Skeletal muscle satellite cell (primary cell): Measurements from ENCODE around the gene DUS3L.
"Not testable (repeated sequence)": the region's sequence is repeated elsewhere in the genome, so short reads cannot be mapped to it uniquely, and the experiment has no call there.

ENCODE experiments used
- H3K27me3 ChIP-seq: 2 replicates; pipeline ENCODE4 v1.7.0; 2013; ENCODE audit warnings: low read length; ENCODE audit not compliant: control insufficient read depth, insufficient read depth
- H3K36me3 ChIP-seq: 2 replicates; pipeline ENCODE4 v1.7.0; 2013; ENCODE audit warnings: mild to moderate bottlenecking, control low read depth, low read length; ENCODE audit not compliant: insufficient read depth
- H3K4me1 ChIP-seq: 2 replicates; pipeline ENCODE4 v1.7.0; 2013; ENCODE audit warnings: low read length; ENCODE audit not compliant: control insufficient read depth, insufficient read depth
- H3K4me2 ChIP-seq: 2 replicates; pipeline ENCODE4 v1.7.0; 2013; ENCODE audit warnings: mild to moderate bottlenecking, low read length
- H3K4me3 ChIP-seq: 2 replicates; pipeline ENCODE4 v1.7.0; 2013; ENCODE audit warnings: low read length
- H3K9ac ChIP-seq: 2 replicates; pipeline ENCODE4 v1.7.0; 2013; ENCODE audit warnings: mild to moderate bottlenecking, low read depth, low read length, moderate library complexity
- H3K9me3 ChIP-seq: replicated peaks from 2 replicates; pipeline ENCODE4 v1.7.0; 2013; ENCODE audit warnings: mild to moderate bottlenecking, control low read depth, low read length

Gene DUS3L

GRCh38 chr19:5789351-5789761, 1.6 kb downstream of the DUS3L start:
- peaks cover 49% of the 10 kb centered on the region for H3K36me3 ChIP-seq
- H3K4me2 ChIP-seq: no peak overlapping the region
- peaks cover 6% of the 10 kb centered on the region for H3K4me1 ChIP-seq
- H3K9me3 ChIP-seq: no peaks in the 10 kb centered on the region
- H3K9ac ChIP-seq: no peak overlapping the region
- H3K27me3 ChIP-seq: no peaks in the 10 kb centered on the region
- no peak overlapping the region for H3K4me3 ChIP-seq

DNA sequence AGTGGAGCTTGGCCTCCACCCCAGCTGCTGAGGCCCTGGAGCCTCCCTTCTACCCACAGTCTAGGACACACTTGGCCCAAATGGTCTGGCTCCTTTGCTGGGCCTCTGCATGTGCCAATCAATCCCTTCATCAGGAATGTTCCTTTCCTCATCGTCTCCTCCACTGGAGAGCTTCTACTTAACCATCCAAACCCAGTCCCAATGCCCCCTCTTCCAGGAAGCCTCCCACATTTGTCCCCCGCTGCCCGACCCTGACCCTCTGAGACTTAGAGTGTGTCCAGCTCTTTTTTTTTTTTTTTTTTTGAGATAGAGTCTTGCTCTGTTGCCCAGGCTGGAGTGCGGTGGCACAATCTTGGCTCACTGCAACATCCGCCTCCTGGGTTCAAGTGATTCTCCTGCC, 2.5 kb downstream of the DUS3L start:
- Histone ChIP-seq H3K9me3 (no peaks in the 10 kb centered on the region), H3K4me1 (peaks cover 6% of the 10 kb centered on the region), H3K9ac (no peak overlapping the region), H3K36me3 (peaks cover 53% of the 10 kb centered on the region), H3K4me2 (no peak overlapping the region), H3K27me3 (no peaks in the 10 kb centered on the region), H3K4me3 (no peak overlapping the region)

- no peaks in the 10 kb centered on the region for H3K27me3 ChIP-seq
- H3K36me3 ChIP-seq: peaks cover 53% of the 10 kb centered on the region
- no peaks in the 10 kb centered on the region for H3K9me3 ChIP-seq
- no peak overlapping the region for H3K9ac ChIP-seq
- peaks cover 6% of the 10 kb centered on the region for H3K4me1 ChIP-seq
- no peak overlapping the region for H3K4me2 ChIP-seq
- no peak overlapping the region for H3K4me3 ChIP-seq
Observed at GRCh38 chr19:5787409-5788182, 3.4 kb downstream of the DUS3L start.

DNA sequence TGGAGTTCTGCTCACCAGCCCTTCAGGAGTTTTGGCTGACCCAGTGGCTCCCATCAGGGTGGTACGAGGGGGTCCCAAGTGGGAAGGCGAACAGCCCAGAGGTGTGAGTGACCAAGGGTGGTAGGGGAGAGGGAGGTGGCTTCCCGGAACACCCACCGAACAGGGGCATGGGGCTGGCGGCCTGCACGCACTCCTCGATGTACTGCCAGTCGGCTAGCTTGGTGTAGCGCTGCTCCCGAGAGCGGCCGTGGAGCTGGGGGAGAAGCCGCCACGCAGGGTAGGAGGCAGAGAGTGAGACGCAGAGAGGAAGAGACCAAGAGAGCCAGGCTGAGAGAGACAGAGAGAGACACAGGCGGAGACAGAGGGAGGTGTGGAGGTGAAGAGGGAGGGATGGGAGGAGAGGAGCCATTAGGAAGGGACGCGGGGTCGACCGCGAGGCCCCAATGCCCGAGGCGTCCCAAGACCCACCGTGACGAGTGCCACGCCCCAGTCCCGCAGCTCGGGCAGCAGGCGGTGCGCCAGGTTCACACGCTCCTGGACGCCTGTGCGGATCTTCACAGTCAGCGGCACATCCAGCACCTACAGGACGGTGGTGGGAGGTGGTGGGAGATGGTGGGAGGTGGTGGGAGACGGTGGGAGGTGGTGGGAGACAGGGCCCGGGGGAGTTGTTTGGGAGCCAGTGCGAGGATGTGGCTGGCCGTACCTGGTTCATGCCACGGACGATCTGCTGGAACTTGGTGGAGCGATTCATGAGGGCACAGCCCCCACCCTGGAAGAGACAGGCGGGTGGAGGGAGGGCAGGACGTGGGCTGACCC, 4.2 kb downstream of the DUS3L start:
- H3K4me2 ChIP-seq: no peak overlapping the region
- H3K36me3 ChIP-seq: peaks cover 53% of the 10 kb centered on the region
- H3K4me1 ChIP-seq: peaks cover 6% of the 10 kb centered on the region
- H3K9me3 ChIP-seq: no peaks in the 10 kb centered on the region
- no peaks in the 10 kb centered on the region for H3K27me3 ChIP-seq
- H3K4me3 ChIP-seq: no peak overlapping the region
- no peak overlapping the region for H3K9ac ChIP-seq

- Histone ChIP-seq H3K9ac (no peak overlapping the region), H3K4me3 (no peak overlapping the region), H3K9me3 (no peaks in the 10 kb centered on the region), H3K4me1 (peaks cover 6% of the 10 kb centered on the region), H3K4me2 (no peak overlapping the region), H3K36me3 (peaks cover 53% of the 10 kb centered on the region), H3K27me3 (no peaks in the 10 kb centered on the region)
Observed at GRCh38 chr19:5785423-5785822, 5.5 kb downstream of the DUS3L start.

DNA sequence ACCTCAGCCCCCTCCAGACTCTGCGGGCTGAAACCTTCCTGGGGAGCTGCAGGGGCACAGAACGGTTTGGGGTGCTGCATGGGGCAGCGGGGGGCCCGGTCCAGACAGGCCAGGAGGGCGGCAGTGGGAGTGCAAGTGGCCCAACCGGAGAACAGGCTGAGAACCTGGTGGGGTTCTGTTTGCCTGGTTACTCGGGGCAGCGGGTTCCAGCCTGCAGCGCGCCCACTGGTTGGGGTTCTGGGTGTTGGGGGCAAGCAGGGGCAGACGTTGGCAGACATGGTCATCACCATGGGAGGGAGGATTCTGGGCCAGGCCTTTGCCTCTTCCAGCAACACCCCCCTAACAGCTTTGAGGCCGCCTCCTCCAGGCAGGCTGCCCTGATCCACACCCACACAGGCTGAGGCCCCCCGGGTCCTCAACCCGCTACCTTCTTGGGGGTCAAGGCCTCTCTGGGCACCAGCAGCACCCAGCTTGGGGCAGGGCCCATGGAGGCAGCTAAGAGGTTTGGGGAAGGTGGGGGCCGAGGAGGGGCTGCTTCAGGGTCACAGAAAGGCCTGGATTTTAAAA, 6.3 kb downstream of the DUS3L start, which contains the start of gene PRR22:
PRR22 (minus strand) TSS at position 166 of the 567 bp plus-strand sequence; CDS start at position 80, 86 bp downstream.
- Histone ChIP-seq H3K36me3 (peaks cover 48% of the 10 kb centered on the region), H3K4me2 (no peak within 1 kb of the TSS), H3K9ac (no peak within 1 kb of the TSS)

GRCh38 chr19:5782945-5783919, 7.7 kb downstream of the DUS3L start:
- Histone ChIP-seq H3K4me1 (no peaks in the 10 kb centered on the region), H3K36me3 (peaks cover 38% of the 10 kb centered on the region), H3K4me3 (no peak overlapping the region), H3K9me3 (no peaks in the 10 kb centered on the region), H3K27me3 (no peaks in the 10 kb centered on the region), H3K4me2 (no peak overlapping the region), H3K9ac (no peak overlapping the region)

More for the DNA sequence above, 6.3 kb downstream of the DUS3L start, which contains the start of gene PRR22:
- Histone ChIP-seq H3K4me1 (no peaks in the 10 kb centered on the region), H3K9me3 (no peaks in the 10 kb centered on the region), H3K27me3 (no peaks in the 10 kb centered on the region), H3K4me3 (no peak within 1 kb of the TSS)

GRCh38 chr19:5782322-5782721, 8.6 kb downstream of the DUS3L start:
- no peak overlapping the region for H3K9ac ChIP-seq
- H3K4me3 ChIP-seq: no peak overlapping the region
- no peak overlapping the region for H3K4me2 ChIP-seq
- H3K27me3 ChIP-seq: no peaks in the 10 kb centered on the region
- H3K4me1 ChIP-seq: no peaks in the 10 kb centered on the region
- no peaks in the 10 kb centered on the region for H3K9me3 ChIP-seq
- peaks cover 29% of the 10 kb centered on the region for H3K36me3 ChIP-seq

GRCh38 chr19:5780916-5781315, 10.0 kb downstream of the DUS3L start:
- not testable (repeated sequence) for H3K27me3 ChIP-seq, H3K9ac ChIP-seq, H3K4me1 ChIP-seq, H3K4me3 ChIP-seq, H3K9me3 ChIP-seq, H3K4me2 ChIP-seq
- H3K36me3 ChIP-seq: peaks cover 17% of the 10 kb centered on the region

- Histone ChIP-seq H3K9ac (no peak overlapping the region), H3K9me3 (no peaks in the 10 kb centered on the region), H3K4me1 (no peaks in the 10 kb centered on the region), H3K4me3 (no peak overlapping the region), H3K27me3 (no peaks in the 10 kb centered on the region), H3K36me3 (no peaks in the 10 kb centered on the region), H3K4me2 (no peak overlapping the region)
Observed at GRCh38 chr19:5778402-5778801, 12.6 kb downstream of the DUS3L start.
